Measurements from ENCODE around the gene MICAL2. TPM values are rescaled to one million over a fixed set of nuclear protein-coding genes. Genes with fewer than 3 reads are reported as not detected.

The MICAL2 gene
- polyA plus RNA-seq, 2 of the 4 experiments (the other 2 are of a cell fraction): 39.8 to 42.1 TPM

GRCh38 chr11:12116425-12117032 is 6.1 kb downstream of the MICAL2 start:
- Histone ChIP-seq H3K4me1 (peaks cover 45% of the 10 kb centered on the region), H3K4me2 (no peak overlapping the region), H3K27ac (peak overlapping the region in 1 of 2 experiments; percentile 57; a peak in 2 of 6 replicates), H3K9me3 (no peaks in the 10 kb centered on the region), H3K4me3 (no peak overlapping the region)
- POLR2A ChIA-PET: no interaction called here
- no peak for DNase-seq (ENCODE audit: low read depth in 1 of 2, low spot score in 1 of 2)
- no peak for ATAC-seq
- WGBS (ENCODE audit: missing lambda C conversion rate): 88% methylated on average over 9 of the region's 9 CpGs
- FAIRE-seq: no peak
- TF ChIP-seq, protein P1, sequence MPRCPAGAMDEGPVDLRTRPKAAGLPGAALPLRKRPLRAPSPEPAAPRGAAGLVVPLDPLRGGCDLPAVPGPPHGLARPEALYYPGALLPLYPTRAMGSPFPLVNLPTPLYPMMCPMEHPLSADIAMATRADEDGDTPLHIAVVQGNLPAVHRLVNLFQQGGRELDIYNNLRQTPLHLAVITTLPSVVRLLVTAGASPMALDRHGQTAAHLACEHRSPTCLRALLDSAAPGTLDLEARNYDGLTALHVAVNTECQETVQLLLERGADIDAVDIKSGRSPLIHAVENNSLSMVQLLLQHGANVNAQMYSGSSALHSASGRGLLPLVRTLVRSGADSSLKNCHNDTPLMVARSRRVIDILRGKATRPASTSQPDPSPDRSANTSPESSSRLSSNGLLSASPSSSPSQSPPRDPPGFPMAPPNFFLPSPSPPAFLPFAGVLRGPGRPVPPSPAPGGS (IDR thresholded peaks at IDR 0.05): no peak
- TF ChIP-seq MAX (IDR thresholded peaks at IDR 0.05) (no peak), ZSCAN20 (CRISPR knock-in tag; IDR thresholded peaks at IDR 0.05) (no peak), TP53 (CRISPR knock-in tag; IDR thresholded peaks at IDR 0.05) (no peak), HOXA7 (CRISPR knock-in tag; IDR thresholded peaks at IDR 0.05) (no peak), RAD21 (conservative IDR thresholded peaks at IDR 0.05 in 1 of 2, IDR thresholded peaks at IDR 0.05 in 1 of 2) (no peak)
- CTCF ChIA-PET: interaction anchor here (1.0 to 2.5 kb wide), 6 partner anchors 14 to 165 kb away, joined by 3 to 7 read pairs (median 4); no protein-coding TSS in a partner anchor

GRCh38 chr11:12117200-12117599 is 6.8 kb downstream of the MICAL2 start:
- ChIA-PET POLR2A (no interaction called here), CTCF (interaction anchor here (1.0 to 2.5 kb wide), 6 partner anchors 15 to 165 kb away, joined by 3 to 7 read pairs (median 4); no protein-coding TSS in a partner anchor)
- no peak for FAIRE-seq
- no peaks in the 10 kb centered on the region for H3K9me3 ChIP-seq
- no peak overlapping the region for H3K4me3 ChIP-seq
- TF ChIP-seq RFX5 (IDR thresholded peaks at IDR 0.05) (no peak), TFCP2L1 (CRISPR knock-in tag; IDR thresholded peaks at IDR 0.05) (no peak), RAD21 (conservative IDR thresholded peaks at IDR 0.05 in 1 of 2, IDR thresholded peaks at IDR 0.05 in 1 of 2) (no peak), ZSCAN20 (CRISPR knock-in tag; IDR thresholded peaks at IDR 0.05) (no peak), HEYL (CRISPR knock-in tag; IDR thresholded peaks at IDR 0.05) (no peak), CEBPB (IDR thresholded peaks at IDR 0.05) (no peak), NR3C1 (IDR thresholded peaks at IDR 0.05) (no peak), CHD2 (IDR thresholded peaks at IDR 0.05; ENCODE audit: low read length, partially characterized antibody) (no peak), RCOR1 (IDR thresholded peaks at IDR 0.05; ENCODE audit: low read depth, low read length) (no peak), EHMT2 (IDR thresholded peaks at IDR 0.05; ENCODE audit: low read depth) (no peak), JUNB (IDR thresholded peaks at IDR 0.05) (no peak), HOXB13 (CRISPR knock-in tag; IDR thresholded peaks at IDR 0.05; ENCODE audit: low read depth) (no peak)
- TF ChIP-seq, protein P1 (IDR thresholded peaks at IDR 0.05): no peak
- TF ChIP-seq, protein P2, sequence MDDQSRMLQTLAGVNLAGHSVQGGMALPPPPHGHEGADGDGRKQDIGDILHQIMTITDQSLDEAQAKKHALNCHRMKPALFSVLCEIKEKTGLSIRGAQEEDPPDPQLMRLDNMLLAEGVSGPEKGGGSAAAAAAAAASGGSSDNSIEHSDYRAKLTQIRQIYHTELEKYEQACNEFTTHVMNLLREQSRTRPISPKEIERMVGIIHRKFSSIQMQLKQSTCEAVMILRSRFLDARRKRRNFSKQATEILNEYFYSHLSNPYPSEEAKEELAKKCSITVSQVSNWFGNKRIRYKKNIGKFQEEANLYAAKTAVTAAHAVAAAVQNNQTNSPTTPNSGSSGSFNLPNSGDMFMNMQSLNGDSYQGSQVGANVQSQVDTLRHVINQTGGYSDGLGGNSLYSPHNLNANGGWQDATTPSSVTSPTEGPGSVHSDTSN (IDR thresholded peaks at IDR 0.05): no peak
- DNase-seq (ENCODE audit: low read depth in 1 of 2, low spot score in 1 of 2): no peak
- ATAC-seq: no peak
- H3K4me1 ChIP-seq: peaks cover 38% of the 10 kb centered on the region
- H3K27ac ChIP-seq: peak overlapping the region in 1 of 2 experiments; percentile 57; a peak in 2 of 6 replicates
- 76% methylated on average over 4 of the region's 4 CpGs for WGBS (ENCODE audit: missing lambda C conversion rate)
- H3K4me2 ChIP-seq: no peak overlapping the region

DNA sequence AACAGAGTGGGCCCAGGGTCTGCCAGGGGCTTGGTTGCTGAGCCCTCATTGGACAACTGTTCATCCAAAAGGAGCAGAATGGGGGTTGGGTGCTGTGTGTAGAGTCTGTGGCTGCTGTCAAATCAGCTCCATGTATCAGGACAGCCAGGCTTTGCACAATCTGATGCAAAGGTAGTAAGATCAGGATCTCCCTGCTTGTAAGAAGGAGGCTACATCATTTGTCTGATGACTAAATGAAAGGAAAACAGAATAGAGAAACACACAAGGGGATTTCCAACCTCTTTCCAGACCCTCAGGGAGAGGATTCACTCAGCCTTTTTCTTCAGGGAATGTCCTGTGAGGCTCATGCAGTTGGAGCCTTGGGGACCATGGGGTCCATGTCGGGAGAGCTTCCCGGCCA is 7.2 kb downstream of the MICAL2 start:
- POLR2A ChIA-PET: no interaction called here
- no peak overlapping the region for H3K4me2 ChIP-seq
- no peak for FAIRE-seq
- H3K9me3 ChIP-seq: no peaks in the 10 kb centered on the region
- no peak overlapping the region for H3K4me3 ChIP-seq
- CTCF ChIA-PET: interaction anchor here (1.2 to 2.5 kb wide), 4 partner anchors 15 to 164 kb away, joined by 4 to 7 read pairs (median 6); no protein-coding TSS in a partner anchor
- TF ChIP-seq NPAS2 (CRISPR knock-in tag; IDR thresholded peaks at IDR 0.05; ENCODE audit: borderline replicate concordance) (no peak), CHD2 (IDR thresholded peaks at IDR 0.05; ENCODE audit: low read length, partially characterized antibody) (no peak), ZNF302 (CRISPR knock-in tag; IDR thresholded peaks at IDR 0.05) (no peak), ATOH8 (CRISPR knock-in tag; IDR thresholded peaks at IDR 0.05; ENCODE audit: low read depth) (no peak), FOXS1 (CRISPR knock-in tag; IDR thresholded peaks at IDR 0.05) (no peak), CBX2 (IDR thresholded peaks at IDR 0.05; ENCODE audit: borderline replicate concordance, low read depth) (no peak), PHF8 (IDR thresholded peaks at IDR 0.05; ENCODE audit: borderline replicate concordance, low read depth) (no peak), MYC (IDR thresholded peaks at IDR 0.05; ENCODE audit: borderline replicate concordance, low read length) (no peak), ZSCAN20 (CRISPR knock-in tag; IDR thresholded peaks at IDR 0.05) (no peak), EHF (CRISPR knock-in tag; IDR thresholded peaks at IDR 0.05) (no peak), BHLHE40 (IDR thresholded peaks at IDR 0.05; ENCODE audit: low read depth, low read length) (no peak), HDAC2 (IDR thresholded peaks at IDR 0.05) (no peak), POLR2A (IDR thresholded peaks at IDR 0.05; ENCODE audit: low read length) (no peak)
- ATAC-seq: no peak
- peaks cover 37% of the 10 kb centered on the region for H3K4me1 ChIP-seq
- DNase-seq (ENCODE audit: low read depth in 1 of 2, low spot score in 1 of 2): no peak
- 95% methylated on average over 2 of the region's 2 CpGs for WGBS (ENCODE audit: missing lambda C conversion rate)
- peak overlapping the region in 1 of 2 experiments; percentile 57; a peak in 2 of 6 replicates for H3K27ac ChIP-seq

All from A549 (cell line).